Stimulated activated naive CD8-positive, alpha-beta T cell treated with anti-CD3 and anti-CD28 coated beads, Interleukin-15, Interleukin-2, amounts not matched to agents 100 U/mL and 50 U/mL, for 24 hours (primary cell): ENCODE measurements around the gene LMNTD1.
"Not testable (repeated sequence)": the region's sequence is repeated elsewhere in the genome, so short reads cannot be mapped to it uniquely, and the experiment has no call there.

Source experiments
- ATAC-seq: fragments of 150-1000 bp; cut with Tn5 transposase; one replicate; pipeline ENCODE4 v1.10.0; 2021
- DNase-seq: peaks from one replicate; pipeline ENCODE4 v3.0.0; 2021

LMNTD1 gene

DNA sequence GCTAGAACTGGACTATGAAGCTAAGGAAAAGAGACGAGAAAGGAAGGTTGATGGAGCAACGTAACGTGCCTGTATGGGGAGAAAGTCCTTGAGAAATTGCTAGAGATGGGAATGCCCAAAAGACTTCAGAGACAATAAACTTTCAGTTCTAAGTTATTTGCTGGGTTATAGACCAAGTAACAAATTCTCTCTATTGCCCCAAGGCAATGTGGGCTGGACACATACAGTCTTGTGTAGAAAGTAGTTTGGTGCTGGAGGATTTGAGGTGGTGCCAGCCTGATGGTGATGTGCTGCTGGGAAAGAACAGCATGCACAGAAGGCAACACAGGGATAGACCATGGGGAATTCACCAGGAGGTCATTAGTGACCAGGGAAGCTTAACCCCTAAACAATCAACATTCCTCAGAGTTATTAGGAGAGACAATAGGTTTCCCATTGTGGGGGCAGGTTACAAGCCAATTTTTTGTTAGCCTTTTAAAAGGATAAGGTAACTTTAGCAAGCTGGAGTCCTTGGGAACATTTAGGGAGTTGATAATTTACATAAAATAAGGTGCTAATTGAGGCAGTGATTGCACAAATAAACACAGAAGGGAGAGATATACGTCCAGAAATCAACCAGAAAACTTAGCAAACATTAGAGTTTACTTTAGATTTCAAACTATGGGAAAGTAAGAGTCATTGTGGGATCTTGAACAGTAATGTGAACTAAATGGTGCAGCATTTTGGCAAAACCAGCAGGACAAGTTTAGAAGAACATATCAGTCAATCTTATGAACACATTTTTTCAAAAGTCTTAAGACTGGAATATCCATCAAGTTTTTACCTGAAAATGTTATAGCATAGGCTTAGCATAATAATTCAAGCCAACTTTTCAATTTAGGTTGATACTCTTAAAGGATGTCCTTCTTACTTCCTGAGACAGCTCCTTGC, 61.4 kb downstream of the LMNTD1 start:
- DNase-seq = no peak
- ATAC-seq = no peak

DNA sequence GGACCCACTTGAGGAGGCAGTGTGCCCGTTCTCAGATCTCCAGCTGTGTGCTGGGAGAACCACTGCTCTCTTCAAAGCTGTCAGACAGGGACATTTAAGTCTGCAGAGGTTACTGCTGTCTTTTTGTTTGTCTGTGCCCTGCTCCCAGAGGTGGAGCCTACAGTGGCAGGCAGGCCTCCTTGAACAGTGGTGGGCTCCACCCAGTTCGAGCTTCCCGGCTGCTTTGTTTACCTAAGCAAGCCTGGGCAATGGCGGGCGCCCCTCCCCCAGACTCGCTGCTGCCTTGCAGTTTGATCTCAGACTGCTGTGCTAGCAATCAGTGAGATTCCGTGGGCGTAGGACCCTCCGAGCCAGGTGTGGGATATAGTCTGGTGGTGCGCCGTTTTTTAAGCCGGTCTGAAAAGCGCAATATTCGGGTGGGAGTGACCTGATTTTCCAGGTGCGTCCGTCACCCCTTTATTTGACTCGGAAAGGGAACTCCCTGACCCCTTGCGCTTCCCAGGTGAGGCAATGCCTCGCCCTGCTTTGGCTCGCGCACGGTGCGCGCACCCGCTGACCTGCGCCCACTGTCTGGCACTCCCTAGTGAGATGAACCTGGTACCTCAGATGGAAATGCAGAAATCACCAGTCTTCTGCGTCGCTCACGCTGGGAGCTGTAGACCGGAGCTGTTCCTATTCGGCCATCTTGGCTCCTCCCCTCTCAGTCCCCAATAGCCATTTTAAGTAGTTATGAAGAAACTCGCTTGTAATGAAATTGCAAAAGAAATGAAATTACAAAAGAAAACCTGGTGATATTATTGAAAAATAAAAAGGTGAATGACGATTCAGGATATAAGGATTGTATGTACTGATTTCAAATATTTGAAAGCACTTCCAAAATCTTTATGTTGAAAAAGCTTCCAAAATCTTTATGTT, 63.9 kb downstream of the LMNTD1 start:
- not testable (repeated sequence) for DNase-seq, ATAC-seq

DNA sequence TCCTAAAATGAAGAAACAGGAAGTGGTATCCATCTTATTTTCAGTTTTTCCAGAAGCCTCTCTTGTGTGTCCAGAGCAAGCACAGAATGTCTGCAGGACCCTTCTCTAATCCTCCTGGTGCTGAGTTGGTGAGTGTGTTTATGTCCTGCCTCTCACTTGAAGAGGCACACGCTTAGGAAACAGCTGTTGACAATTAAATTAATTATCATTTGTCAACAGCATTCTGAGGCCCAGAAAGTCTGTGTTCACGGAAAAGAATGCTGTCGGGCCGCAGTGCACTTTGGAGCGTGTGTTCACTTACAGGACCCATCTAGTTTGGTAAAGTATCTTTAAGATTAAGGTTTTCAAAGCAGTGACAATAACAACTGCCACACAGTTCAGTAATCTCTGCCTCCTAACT, 70.5 kb downstream of the LMNTD1 start:
- ATAC-seq (no peak), DNase-seq (no peak)

DNA sequence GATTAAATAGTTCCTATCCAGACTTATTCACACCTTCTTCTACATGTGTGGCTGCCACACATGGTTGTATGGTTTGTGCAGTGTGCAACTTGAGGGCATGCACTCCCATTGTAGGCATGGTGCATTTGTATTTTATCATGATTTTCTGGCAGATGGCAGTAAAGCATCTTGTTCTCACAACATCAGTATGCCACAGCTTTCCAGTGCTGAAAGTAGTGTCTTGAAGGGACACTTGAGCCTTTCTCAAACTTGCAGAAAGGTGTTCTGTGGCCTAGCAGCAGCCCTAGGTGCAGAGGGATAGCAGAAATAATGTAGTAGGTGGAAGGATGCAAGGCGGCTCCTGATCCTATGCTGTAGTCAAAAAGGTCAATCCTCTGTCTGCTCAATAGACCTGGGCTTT, 72.9 kb downstream of the LMNTD1 start:
- ATAC-seq (no peak), DNase-seq (no peak)

DNA sequence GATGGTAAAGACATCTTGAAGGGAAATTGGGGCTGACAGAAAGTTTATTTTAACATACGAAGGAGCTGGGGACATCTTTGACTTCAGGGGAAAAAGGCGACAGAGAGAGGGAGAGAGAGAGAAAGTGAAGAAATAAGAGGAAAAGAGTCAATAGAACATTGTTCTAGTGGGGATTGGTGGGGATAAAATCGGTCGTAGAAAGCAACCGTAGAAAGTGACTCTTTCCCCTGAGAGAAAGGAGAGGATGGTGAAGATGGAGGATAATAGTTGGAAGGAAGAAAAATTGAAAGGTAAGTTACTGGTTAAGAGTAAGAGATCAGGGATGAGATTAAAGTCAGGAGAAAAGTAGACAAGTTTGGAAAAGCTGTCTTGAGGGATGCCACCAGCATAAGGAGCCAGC, 75.9 kb downstream of the LMNTD1 start:
- no peak for DNase-seq

DNA sequence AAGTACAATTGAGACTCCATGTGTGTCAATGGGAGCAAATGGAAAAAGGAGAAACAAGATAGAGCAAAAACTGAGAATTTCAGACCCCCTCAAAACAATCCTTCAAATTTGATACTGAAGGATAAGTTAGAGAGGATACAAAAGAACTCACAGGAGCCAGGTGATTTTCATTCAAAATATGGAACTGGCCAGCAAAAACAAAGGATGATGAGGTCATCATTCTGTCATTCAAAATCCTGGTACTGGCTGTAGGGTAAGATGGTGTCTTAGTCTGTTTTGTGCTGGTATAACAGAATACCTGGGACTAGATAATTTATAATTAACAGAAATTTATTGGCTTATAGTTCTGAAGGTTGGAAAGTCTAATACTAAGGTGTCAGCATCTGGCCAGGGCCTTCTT, 80.6 kb downstream of the LMNTD1 start:
- ATAC-seq (no peak), DNase-seq (no peak)

More for the DNA sequence above, 75.9 kb downstream of the LMNTD1 start:
- no peak for ATAC-seq

DNA sequence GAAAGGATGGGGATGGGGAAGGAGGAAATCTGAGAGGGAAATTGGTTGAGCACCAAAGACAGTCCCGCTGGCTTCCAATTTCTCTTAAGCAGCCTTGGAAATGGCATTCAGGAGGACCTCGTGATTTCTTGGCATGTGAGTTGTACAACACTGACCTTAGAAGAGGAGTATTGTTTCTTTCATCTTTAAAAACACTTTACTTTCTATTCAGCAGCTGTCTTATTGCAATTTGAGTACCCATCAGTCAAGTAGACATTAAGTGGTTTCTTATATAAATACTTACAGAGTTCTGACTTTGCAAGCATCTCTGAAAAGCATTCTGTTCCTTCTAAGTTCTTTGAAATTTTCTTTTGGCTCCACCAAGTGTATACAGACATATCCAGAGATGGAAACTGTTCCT, 83.2 kb downstream of the LMNTD1 start:
- no peak for DNase-seq
- ATAC-seq = no peak

DNA sequence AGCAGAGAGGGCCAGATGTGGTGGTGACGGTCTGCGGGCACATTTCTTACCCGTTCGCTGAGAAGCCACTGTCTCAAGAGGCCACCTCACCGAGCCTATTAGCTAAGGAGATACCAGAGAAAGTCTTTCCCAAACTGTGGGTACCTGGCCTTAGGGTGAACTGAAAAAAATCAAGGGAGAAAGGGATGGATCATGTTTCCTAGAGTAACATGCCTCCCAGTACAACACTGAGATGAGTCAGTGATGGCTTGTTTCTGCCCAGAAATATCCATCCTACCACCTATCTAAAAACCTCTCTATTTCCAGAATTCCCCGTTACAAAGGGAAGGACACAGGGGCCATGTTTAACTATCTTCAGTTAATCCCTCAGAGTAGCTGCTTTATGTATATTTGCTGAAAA, 83.7 kb downstream of the LMNTD1 start:
- no peak for ATAC-seq
- DNase-seq = no peak

DNA sequence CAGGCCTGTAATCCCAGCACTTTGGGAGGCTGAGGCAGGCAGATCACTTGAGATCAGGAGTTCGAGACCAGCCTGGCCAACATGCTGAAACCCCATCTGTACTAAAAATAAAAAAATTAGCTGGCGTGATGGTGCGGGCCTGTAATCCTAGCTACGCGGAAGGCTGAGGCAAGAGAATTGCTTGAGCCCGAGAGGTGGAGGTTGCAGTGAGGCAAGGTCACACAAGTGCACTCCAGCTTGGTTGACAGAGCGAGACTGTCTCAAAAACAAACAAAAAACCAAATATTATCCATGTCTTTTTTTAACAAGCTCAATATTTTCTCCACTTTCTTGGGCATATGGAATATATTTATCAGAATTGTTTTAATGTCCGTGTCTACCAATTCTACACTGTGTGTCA, 89.6 kb downstream of the LMNTD1 start:
- no peak for ATAC-seq
- no peak for DNase-seq

DNA sequence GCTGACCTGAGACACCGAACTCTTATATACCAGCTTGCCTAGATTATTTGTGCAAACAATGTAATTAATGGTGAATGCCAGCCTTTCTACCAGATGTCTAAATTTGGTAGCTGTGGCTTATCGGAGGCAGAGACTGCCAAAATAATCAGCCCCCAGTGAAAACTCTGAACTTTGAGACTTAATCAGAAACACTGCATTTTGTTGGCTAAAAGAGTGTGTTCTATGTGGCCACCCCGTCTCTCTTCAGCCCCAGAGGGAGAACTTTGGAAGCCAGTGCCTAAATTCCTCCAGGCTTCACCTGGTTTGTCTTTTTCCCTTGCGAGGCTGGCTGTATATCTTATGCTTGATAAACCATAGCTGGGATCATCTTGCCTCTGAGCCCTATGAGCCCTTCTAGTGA, 90.1 kb downstream of the LMNTD1 start:
- ATAC-seq = no peak

DNA sequence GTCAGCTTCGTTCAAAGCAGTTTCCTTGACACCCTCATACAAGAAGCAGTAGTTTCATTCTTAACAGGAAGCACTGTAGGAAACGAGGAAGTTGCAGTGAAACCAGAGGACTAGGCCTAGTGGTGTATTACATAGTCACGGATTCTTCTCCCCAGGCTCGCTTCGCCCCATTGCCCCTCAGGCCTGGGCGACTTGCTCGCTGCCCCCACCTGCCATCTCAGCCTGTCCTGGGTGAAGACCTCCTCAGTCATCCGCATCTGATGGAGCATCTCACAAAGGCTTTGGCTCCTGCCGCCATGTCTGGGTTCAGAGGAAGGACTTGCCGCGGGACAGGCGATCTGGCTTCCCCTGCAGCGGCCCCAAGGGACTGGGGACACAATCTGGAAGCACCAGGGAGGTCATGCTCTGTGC, 93.5 kb downstream of the LMNTD1 start:
- no peak for ATAC-seq
- no peak for DNase-seq

More for the DNA sequence above, 90.1 kb downstream of the LMNTD1 start:
- DNase-seq = no peak

DNA sequence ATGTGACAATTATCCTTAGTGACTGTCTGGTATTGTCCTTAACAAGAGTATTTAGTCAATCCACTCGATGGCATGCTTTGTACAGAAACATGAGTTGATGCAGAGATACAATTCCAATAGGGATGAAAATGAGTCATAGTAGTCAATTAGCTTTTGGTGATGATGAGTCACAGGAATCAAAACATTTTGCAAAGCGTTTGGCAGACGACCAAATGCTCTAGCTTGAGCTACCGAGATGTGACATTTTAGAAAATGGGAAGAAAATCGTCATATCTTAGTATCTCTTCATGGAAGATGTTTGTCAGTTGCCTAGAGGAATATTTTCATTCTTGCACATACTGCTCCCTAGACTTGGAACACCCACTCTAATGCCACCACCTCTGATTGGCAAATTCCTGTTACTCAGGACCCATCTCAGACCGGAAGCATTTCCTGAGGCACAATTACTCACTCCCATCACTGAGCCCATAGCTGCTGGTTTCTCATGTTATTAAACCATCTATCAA, 95.0 kb downstream of the LMNTD1 start:
- no peak for ATAC-seq
- DNase-seq = no peak

DNA sequence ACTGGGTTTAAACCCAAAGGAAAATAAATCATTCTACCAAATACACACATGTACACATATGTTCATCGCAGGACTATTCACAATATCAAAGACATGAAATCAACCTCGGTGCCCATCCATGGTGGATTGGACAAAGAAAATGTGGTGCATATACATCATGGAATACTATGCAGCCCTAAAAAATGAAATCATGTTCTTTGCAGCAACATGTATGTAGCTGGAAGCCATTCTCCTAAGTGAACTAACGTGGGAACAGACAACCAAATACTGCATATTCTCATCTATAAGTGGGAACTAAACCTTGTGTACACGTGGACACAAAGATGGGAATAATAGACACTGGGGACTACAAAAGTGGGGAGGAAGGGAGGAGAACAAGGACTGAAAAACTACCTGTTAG, 96.6 kb downstream of the LMNTD1 start:
- no peak for DNase-seq

DNA sequence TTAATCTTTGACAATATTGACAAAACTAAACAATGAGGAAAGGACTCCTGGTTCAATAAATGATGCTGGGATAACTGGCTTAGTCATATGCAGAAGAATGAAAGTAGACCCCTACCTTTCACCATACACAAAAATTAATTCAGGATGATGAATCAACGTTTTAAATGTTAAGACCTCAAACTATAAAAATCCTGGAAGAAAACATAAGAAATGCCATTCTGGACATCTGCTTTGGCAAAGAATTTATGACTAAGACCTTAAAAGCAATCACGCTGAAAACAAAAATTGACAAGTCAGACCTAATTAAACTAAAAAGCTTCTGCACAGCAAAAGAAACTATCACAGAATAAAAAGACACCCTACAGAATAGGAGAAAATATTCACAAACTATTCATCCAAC, 97.4 kb downstream of the LMNTD1 start:
- ATAC-seq (no peak), DNase-seq (no peak)

More for the DNA sequence above, 96.6 kb downstream of the LMNTD1 start:
- ATAC-seq = no peak

DNA sequence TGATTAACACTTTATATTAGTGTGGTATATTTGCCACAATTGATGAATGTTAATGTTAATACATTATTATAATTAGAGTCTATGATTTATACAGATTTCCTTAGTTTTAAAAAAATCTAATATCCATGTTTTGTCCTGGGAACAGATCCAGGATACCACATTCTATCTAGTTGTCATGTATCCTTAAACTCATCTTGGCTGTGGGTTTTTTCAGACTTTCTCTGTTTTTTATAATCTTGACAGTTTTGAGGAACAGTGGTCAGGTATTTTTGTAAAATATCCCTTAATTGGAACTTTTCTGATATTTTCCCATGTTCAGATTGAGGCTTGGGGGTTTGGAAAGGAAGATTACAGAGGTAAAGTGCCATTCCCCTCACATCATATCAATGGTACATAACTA, 104.1 kb downstream of the LMNTD1 start:
- ATAC-seq (no peak), DNase-seq (no peak)

DNA sequence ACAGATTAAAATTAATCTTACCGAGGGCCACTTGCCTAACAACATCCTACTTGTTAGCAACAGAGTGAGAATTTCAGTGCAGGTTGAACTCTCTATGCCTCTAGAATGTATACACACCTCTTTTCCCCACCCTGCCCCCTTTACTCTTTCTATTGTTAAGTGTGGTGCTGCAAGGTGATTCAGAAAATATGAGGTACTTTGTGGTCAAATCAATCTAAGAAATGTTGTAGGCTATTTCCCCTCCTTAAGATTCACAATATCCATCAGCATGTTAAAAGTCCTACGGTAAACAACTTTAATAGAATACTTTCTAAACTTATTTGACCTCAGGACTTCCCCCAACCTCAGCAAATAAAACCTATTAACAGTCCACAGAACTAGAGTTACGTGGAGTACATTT, 106.0 kb downstream of the LMNTD1 start:
- DNase-seq (no peak), ATAC-seq (no peak)

DNA sequence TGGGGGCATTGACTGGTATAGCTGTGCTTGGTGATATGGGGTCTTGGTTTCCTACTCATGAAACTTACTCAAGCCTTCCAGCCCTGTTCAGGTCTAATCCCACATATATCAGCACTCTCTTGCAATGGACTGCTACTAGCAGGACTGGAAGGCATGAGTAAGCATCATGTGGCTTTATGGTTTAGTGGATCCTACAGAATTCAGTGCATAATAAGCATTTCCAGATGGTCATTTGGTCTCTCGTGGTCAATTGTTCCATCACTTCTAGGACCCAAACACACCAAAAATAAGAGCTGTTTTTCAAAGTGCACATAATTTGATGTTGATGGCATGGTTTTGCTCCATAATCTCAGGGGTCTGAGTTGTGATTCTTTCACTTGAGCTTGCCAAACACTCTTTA, 114.4 kb downstream of the LMNTD1 start:
- ATAC-seq (no peak), DNase-seq (no peak)

DNA sequence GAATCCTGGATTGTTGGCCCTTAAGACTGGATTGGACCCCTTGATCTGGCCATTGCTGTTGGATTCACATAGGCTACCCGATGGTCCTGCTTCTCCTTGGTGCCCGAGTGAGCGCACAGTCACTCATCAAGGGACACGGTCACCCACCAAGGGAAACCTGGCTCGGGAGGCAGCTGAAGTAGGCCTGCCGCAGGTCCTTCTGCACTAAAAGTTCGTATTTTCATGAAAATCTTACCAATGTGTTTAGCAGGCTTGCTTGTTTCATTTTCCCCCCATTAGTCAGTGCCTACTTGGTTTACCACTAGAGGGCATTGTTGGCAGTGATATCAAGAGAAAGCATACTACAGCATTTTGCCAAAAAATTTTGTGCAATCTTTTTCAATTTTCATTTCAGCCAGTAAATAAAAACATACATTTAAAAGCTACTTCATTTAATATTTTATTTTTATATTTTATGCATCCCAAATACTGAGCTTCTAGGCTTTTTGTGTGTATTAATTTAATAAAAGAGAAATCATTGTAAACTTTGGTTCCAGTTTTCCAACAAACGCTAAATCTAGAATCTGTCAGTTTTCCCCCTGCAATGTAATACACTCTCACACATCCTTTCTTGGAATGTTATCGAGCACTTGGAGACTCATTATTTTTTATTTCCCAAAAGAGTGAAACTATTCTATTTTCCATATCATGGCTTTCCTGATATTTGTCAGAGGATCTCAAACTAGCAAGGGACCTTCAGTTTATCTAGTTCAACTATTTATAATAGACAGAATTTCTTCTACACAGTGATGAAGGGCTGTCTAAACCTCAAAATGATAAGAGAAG, 116.7 kb downstream of the LMNTD1 start:
- ATAC-seq = peak; percentile 59
- DNase-seq = peak; percentile 14

DNA sequence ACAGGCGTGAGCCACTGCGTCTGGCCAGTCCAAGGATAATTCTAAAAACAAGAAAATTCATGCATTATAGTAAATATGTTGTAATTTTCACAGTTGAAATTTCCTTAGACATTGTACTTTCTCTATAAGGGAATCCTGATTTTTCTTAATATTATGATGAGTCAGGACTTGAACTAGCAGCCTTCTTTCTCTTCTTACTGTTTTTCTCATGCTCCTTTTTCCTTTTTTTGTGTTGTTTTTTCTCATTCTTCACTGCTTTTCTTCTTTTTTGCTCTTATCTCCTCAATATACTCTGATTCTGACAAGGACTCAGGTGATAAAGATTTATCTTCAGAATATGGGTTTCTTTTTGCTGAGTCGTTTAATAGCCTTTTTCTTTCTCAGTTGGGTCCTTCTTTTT, 117.7 kb downstream of the LMNTD1 start:
- no peak for DNase-seq
- ATAC-seq = no peak

DNA sequence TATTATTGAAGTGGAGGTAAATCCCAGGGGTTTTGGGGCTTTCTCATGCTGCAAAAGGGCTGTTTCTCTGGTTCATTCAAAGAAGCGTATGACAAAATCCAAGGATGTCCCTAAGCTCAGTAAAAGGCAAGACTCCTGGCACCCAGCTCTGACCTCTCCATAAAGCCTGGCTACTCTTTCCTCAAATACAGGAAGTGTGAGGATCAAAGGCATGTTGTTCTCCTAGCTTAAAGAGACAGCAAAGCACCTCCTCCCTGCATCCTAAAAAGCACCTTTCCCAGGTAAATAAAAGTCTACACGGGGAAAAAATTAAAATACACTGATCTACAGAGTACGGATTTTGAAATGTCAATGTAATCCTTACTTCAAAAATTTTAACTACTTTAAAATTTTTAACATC, 118.6 kb downstream of the LMNTD1 start:
- no peak for ATAC-seq
- DNase-seq = no peak

DNA sequence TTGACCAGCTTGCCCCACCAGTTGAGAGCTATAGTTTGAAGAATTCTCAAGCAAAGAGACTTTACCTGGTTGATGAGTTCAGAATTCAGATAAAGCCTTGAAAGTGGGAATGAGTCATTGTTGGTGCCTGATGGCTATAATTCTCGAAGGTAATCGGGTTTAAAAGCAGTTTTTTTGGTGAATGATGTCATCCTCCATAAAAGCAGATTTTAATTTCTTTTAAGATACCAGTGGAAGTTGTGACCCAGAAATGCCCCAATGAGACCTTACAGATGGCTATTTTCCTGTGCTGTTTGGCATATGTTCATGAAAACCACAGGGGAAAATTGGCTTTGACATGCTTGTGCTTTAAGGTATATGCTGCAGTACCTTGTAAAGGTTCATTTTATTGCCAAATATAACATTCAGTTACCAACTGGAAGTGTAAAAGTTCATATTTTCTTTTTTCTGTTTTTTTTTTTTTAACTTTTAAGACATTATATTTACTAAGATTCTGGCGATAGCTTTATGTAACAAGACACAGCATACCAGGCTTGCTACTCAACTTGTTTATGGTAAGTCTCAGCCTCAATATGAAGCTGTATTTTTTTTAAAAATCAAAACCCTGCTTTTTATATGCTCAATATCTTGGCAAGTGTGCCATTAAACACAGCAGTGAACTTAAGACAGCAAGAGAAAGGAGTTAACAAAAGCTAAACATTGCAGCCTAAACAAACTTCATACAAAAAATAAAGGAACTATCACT, 119.3 kb downstream of the LMNTD1 start:
- no peak for DNase-seq
- no peak for ATAC-seq
